DND-41 (cell line): ENCODE data around the gene FANCE.

Experiments
- CTCF ChIP-seq: IDR thresholded peaks from 2 replicates; pipeline ENCODE4 v1.5.1; 2012; ENCODE audit warnings: borderline replicate concordance, low read length, moderate library complexity, mild to moderate bottlenecking; ENCODE audit not compliant: poor library complexity, severe bottlenecking; ENCODE audit errors: extremely low read depth
- EZH2 ChIP-seq: IDR thresholded peaks from 3 replicates; pipeline ENCODE4 v1.6.1; 2012; ENCODE audit warnings: borderline replicate concordance, low read depth, mild to moderate bottlenecking, moderate library complexity, low read length, inconsistent platforms; ENCODE audit not compliant: severe bottlenecking

- TF ChIP-seq CTCF (no peak), EZH2 (no peak)
Measured at GRCh38 chr6:35491558-35492257, 39.6 kb downstream of the FANCE start.
